NCI-H1092 treated with DMSO at 0.1 percent for 48 hours (cell line): Measurements from ENCODE around the gene SPRR2E.
"Not testable (repeated sequence)": the region's sequence is repeated elsewhere in the genome, so short reads cannot be mapped to it uniquely, and the experiment has no call there.

ENCODE experiments used
- DNase-seq: peaks from one replicate; lab custom pipeline; 2025; lab: John Stamatoyannopoulos, UW

Gene SPRR2E

DNA sequence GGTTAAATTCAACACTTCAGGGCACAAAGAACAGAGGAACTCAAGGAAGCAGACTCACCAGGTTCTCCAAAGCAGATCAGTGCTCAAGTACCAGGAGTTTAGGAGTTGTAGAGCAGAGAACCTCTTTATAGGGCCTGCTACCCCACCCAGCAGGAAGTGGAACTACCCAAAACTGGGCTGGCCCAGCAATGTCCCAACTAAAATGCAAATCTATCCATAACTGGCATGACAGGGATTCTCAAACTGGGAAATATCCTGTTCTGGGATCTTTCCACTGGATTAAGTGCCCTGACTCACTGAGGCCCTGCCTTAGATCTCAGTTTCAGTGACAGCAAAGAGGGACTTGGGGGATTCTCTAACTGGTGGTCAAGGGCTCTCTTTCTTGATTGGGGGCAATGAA lies at the start of gene SPRR2E:
SPRR2E (minus strand) TSS at position 101 of the 400 bp plus-strand sequence. CDS start 775 bp downstream, outside the sequence.
- no peak for DNase-seq

DNA sequence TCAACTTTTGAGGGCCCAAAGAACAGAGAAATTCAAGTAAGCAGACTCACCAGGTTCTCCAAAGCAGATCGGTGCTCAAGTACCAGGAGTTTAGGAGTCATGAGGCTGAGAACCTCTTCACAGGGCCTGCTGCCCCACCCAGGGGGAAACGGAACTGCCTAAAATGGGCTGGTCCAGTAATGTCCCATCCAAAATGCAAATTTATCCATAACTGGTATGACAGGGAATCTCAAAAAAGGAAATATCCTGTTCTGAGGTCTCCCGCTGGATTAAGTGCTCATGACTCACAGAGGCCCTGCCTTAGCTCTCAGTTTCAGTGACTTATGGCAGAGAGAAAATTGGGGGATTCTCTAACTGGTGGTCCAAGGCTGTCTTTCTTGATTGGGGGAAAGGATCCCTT lies 47.1 kb upstream of the SPRR2E start:
- no peak for DNase-seq

DNA sequence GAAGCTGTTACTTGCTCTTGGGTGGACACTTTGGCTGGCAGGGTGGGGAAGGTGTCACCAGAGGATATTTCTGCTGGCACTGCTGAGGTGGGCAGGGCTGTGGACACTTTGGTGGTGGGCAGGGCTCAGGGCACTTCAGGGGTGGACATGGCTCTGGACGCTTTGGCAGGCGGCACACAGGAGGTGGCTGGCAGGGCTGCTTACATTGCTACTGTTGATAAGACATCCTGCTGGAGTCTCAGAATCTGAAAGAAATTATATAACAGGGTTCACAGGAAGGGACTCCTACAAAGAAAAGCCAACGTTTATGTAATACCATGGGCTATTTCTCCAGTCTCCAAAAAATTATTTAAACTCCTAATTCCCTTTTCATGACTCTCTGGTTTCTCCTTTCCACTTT lies 46.2 kb upstream of the SPRR2E start:
- DNase-seq = no peak

DNA sequence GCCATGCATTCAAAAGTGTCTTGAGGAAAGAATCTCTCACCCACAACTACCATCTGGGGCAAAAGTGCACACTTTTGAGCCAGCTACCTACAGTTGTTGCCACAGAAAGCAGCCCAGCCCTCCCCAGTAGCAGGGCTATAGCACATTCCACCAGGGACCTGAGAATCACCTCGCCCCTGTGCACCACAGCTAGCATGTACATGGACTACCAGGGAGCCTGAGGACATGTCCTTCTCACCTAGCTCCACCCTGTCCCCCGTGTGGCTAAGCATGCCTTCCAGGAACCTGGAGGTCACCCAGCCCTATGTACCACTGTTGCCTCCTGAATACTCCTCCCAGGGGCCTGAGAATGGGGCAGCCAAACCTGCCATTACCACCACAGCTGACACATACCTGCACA lies 39.4 kb upstream of the SPRR2E start:
- DNase-seq = no peak

DNA sequence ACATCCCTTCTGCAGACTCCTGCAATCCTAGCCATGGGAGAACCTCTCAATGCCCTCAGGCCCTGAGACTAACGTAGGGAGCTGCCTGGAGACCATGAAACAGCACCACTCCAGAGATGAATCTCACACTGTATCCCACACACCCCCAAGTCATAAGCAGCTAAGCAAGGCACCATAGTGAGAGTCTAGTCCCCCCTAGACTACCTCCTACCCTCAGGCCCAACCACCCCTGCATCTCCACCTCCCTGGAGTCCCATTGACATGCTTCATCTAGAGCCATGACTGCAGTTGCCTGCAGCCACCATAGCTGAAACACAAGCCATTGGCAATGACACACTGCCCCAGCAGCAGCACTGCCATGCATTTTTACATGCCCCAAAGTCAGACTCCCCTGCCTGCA lies 38.9 kb upstream of the SPRR2E start:
- no peak for DNase-seq

DNA sequence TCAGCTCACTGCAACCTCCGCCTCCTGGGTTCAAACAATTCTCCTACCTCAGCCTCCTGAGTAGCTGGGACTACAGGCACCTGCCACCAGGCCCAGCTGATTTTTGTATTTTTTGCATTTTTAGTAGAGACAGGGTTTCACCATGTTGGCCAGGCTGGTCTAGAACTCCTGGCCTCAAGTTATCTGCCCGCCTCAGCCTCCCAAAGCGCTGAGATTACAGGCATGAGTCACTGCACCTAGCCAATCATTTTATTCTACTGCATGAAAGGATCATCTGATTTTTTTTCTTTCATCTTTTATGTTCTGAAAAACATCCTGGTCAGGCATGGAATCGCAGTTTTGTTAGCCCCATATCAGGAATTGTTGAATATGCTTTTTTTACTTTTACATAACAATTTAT lies 34.4 kb upstream of the SPRR2E start:
- DNase-seq = not testable (repeated sequence)

DNA sequence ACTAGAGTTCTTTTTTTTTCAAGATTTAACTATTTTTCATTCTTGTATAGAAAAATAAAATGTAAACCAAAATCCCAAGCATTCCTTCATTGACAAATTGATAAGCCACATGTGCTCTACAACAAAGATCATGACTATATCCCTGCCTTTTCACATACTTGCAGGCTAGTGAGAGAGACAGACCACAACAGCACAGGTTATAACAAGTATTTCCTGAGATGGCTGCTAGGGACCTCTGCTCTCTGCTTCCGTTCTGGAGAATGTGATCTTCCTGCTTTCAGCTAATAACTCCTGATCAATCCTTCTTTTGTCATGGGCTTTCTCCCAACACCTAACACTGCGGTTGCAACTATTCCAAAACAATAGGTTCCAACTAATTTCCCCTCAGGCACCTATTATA lies 33.0 kb upstream of the SPRR2E start:
- no peak for DNase-seq

DNA sequence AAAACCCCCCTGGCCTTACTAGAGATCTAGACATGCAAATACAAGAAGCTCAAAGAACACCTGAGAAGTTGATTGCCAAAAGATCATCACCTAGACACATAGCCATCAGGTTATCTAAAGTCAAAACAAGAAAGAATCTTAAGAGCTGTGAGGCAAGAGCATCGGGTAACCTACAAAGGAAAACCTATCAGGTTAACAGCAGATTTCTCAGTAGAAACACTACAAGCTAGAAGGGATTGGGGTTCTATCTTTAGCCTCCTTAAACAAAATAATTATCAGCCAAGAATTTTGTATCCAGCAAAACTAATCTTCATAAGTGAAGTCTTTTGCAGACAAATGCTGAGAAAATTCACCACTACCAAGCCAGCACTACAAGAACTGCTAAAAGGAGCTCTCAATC lies 31.2 kb upstream of the SPRR2E start:
- DNase-seq = no peak

DNA sequence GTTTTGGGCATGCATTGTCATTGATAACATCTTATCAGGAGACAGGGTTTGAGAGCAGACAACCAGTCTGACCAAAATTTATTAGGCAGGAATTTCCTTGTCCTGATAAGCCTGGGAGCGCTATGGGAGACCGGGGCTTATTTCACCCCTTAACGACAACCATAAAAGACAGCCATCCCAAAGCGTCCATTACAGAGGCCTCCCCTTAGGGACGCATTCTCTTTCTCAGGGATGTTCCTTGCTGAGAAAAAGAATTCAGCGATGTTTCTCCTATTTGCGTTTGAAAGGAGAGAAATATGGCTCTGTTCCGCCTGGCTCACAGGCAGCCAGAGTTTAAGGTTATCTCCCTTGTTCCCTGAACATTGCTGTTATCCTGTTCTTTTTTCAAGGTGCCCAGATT lies 29.5 kb upstream of the SPRR2E start:
- not testable (repeated sequence) for DNase-seq

DNA sequence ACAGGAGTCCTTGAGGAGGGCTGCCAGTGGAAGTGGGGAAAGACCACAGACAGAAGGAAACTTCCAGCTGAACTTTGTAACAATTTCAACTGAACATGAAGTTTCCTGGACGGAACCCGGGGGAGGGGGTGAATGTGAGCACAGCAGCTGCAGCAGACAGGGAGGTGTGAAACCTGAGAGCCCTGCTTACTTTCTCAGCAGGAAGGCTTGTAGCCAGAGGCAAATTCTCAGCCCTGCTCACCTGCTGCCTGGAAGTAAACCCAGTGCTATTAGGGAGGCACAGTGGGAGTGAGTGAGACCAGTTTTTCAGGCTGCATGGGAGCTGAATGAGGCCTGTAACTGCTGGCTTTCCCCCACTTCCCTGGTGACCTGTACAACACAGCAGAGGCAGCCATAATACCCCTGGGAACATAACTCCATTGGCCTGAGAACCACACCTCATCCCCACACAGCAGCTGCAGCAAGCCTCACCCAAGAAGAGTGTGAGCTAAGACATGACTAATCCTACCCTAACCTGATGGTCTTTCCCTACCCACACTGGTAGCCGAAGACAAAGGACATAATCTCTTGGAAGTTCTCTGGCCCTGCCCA lies 28.6 kb upstream of the SPRR2E start:
- DNase-seq = peak; percentile 72

DNA sequence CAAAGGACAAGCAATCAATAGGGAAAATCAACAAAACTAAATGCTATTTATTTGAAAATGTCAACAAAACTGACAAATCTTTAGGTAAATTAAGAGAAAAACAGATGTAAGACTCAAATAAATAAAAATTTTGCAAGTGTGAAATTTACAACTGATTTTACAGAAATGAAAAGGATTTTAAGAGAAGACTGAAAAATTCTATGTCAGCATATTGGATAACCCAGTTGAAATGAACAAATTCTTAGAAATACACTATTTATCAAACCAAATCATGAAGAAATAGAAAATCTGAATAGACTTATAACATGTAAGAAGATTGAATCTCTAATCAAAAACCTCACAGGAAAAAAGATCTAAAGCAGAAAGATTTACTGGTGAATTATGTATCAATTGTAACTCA lies 26.6 kb upstream of the SPRR2E start:
- no peak for DNase-seq

DNA sequence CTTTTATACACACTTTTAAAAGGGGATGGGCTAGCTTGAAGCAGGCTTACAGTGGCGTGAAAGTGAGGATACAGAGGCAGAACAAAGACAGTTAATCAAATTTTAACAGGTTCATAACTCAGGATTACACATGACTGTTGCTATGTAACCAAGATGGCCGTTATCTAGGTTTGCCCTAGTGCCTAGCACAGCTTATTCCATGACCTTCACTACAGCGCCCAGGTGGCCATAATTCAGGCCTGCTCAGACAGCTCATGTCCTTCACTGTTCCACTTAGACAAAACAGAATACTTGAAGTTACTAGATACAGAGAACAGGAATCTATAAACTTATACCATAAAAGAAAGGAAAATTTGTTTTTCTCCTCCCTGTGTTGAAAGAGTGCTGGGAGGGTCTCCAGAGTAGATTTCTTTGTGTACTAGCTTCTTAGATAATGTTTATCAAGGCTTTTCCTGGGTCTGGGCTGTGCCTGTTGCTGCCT lies 25.2 kb upstream of the SPRR2E start:
- no peak for DNase-seq

DNA sequence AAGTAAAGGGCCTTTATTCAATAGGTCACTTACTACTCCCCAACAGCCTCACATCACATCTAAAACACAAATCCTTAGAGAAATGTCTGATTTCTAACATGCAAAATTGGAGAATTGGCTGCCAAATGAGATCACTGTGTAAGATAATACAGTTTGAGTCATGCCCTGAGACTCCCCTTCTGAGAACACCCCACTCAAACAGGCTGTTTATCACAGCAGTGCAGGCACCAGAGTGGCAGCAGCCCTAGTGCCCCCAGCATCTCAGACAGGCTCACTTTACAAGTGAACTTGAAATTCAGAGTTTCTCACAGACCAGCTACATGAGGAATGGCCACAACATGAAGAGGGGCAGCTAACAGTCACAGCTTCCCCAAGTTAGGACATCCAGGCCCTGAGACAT lies 20.9 kb upstream of the SPRR2E start:
- not testable (repeated sequence) for DNase-seq

DNA sequence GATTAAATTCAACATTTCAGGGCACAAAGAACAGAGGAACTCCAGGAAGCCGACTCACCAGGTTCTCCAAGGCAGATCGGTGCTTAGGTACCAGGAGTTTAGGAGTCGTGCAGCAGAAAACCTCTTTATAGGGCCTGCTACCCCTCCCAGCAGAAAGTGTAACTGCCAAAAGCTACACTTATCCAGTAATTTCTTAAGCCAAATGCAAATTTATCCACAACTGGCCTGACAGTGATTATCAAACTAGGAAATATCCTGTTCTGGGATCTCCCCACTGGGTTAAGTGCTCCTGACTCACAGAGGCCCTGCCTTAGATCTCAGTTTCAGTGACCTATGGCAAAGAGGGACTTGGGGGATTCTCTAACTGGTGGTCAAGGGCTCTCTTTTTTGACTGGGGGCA lies 19.1 kb upstream of the SPRR2E start, which contains the start of gene SPRR2F:
SPRR2F (minus strand) TSS at position 101 of the 400 bp plus-strand sequence. CDS start 783 bp downstream, outside the sequence.
- no peak for DNase-seq

DNA sequence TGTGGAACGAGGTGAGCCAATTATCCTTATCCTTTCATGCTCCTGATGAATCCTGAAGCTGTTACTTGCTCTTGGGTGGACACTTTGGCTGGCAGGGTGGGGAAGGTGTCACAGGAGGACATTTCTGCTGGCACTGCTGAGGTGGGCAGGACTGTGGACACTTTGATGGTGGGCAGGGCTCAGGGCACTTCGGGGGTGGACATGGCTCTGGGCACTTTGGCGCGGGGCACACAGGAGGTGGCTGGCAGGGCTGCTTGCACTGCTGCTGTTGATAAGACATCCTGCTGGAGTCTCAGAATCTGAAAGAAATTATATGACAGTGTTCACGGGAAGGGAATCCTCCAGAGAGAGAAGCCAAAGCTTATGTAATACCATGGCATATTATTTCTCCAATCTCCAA lies 18.1 kb upstream of the SPRR2E start:
- DNase-seq = not testable (repeated sequence)

DNA sequence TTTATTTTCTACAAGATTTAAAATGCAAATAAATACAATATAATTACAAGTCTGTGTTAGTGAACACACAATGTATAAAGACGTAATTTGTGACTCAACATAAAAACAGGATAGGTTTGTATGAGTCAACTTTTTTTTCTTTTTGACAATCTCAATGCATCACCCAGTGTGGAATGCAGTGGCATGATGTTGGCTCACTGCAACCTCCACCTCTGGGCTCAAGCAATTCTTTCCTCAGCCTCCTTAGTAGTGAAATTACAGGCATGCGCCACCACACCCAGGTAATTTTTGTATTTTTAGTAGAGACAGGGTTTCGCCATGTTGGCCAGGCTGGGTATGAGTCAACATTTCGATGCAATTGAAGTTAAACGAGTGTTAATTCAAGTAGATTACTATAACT lies 5.9 kb upstream of the SPRR2E start:
- DNase-seq = no peak

DNA sequence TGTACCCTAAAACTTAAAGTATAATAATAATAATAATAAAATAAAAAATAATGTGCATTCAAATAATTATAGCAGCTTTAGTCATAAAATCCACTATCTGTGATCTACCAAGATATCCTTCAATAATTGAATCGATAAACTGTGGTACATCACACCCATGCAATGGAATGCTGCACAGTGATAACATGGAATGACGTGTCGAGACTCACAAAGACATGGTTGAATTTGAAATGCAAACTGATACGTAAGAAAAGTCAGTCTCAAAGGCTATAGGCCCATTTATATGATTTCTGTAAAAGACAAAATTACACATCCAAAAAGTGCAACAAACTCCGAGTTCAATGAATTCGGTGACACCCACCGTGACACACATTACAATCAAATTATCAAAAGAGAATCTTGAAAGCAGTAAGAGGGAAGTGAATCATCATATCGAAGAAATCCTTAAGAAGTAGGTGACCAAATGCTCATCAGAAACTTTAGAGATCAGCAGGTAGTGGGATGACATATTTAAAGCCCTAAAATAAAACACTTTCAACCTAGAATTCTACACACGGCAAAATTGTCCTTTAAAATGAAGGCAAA lies 5.2 kb upstream of the SPRR2E start:
- DNase-seq = no peak

DNA sequence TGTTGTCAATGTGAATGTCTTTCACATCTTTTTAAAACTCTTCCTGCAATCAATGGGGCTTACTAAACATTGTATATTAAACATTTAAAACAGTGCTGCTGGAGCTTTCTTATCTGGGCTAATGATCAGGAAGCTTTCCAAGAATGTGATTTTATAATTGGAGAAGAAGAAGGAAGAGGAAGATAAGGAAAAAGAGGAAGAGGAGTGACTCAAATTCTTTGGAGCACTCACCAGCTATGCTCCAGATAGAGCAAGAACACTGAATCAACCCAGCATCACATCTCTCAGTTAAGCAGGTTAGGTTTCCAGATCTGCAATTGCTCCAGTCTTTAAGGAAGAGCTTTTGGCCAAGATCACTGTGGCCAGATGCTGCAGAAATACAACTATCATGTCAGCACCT lies 1.4 kb upstream of the SPRR2E start:
- no peak for DNase-seq

DNA sequence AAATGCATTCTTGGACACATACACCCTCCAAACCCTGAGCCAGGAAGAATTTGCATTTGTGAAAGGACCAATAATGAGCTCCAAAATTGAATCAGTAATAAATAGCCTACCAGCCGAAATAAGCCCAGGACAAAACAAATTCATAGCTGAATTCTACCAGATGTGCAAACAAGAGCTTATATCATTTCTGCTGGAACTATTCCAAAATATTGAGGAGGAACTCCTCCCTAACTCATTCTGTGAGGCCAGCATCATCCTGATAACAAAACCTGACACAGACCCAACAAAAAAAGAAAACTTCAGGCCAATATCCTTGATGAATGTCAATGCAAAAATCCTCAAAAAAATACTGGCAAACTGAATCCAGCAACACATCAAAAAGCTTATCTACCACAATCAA lies 6.7 kb downstream of the SPRR2E start:
- DNase-seq = no peak

DNA sequence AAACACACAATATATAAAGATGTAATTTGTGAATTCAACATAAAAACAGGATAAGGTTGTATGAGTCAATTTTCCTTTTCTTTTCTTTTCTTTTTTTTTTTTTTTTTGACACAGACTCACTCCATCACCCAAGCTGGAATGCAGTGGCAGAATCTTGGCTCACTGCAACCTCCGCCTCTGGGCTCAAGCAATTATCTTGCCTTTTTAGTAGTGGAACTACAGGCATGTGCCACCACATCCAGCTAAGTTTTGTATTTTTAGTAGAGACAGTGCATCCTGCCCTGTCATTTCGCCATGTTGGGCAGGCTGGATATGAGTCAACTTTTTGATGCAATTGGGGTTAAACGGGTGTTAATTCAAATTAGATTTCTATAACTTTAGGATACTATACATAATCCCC lies 12.6 kb downstream of the SPRR2E start:
- no peak for DNase-seq

DNA sequence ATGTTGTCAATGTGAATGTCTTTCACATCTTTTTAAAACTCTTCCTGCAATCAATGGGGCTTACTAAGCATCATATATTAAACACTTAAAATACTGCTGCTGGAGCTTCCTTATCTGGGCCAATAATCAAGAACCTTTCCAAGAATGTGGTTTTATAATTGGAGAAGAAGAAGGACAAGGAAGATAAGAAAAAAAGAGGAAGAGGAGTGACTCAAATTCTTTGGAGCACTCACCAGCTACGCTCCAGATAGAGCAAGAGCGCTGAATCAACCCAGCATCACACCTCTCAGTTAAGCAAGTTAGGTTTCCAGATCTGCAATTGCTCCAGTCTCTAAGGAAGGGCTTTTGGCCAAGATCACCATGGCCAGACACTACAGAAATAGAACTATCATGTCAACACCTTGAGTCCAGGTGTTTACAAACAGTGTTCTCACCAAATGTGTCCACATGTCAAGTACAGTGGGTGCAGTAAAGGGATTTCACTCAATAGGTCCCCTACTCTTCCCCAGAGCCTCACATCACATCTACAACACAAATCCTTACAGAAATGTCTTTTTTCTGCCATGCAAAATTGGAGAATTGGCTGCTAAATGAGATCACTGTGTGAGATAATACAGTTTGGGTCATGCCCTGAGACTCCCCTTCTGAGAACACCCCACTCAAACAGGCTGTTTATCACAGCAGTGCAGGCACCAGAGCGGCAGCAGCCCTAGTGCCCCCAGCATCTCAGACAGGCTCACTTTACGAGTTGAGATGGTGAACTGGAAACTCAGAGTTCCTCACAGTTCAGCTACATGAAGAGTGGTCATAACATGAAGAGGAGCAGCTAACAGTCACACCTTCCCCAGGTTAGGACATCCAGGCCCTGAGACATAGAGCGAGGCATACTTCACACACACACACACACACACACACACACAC lies 21.3 kb downstream of the SPRR2E start:
- no peak for DNase-seq

DNA sequence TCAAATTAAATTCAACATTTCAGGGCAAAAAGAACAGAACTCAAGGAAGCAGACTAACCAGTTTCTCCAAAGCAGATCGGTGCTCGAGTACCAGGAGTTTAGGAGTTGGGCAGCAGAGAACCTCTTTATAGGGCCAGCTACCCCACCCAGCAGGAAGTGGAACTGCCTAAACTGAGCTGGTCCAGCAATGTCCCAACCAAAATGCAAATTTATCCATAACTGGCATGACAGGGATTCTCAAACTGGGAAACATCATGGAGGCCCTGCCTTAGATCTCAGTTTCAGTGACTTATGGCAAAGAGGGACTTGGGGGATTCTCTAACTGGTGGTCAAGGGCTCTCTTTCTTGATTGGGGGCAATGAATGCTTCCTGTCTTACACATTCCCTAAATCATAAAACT lies 22.8 kb downstream of the SPRR2E start, which contains the start of gene SPRR2B:
SPRR2B (minus strand) TSS at position 101 of the 400 bp plus-strand sequence. CDS start 772 bp downstream, outside the sequence.
- no peak for DNase-seq

DNA sequence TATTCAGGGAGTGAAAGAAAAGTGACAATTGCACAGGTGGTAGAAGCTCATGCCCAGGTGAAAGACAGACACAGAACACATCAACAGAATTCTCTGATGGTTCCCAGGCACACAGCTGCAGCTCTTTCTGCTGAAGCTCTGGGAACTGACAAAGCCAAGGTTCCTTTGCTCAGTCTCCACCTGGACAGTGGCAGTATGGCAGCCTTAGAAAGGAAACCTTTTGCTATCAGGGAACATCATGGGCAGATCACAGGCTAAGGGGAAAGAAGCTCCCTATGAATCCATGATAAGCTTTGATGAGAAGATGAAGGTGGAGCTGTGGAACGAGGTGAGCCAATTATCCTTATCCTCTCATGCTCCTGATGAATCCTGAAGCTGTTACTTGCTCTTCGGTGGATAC lies 24.1 kb downstream of the SPRR2E start:
- DNase-seq = no peak
